Breast epithelium (tissue), 4 donors: Measurements from ENCODE around the gene NPEPPS. TPM values are rescaled to one million over a fixed set of nuclear protein-coding genes. Genes with fewer than 3 reads are reported as not detected.
A peak's percentile ranks its signal among the peaks of the same experiment; 100 is the strongest.

ENCODE experiments used
- DNase-seq, 2 donors: peaks; one replicate each; pipeline ENCODE4 v3.0.0-alpha.2; 2019; ENCODE audit warnings: low spot score in 2 of 2
- H3K27ac ChIP-seq, 2 donors: fragments of 200-600 bp; sonication (generic) in 1 of 2; one replicate each; pipeline ENCODE4 v1.5.1; 2016 to 2019; ENCODE audit warnings: mild to moderate bottlenecking in 1 of 2
- H3K27me3 ChIP-seq, 2 donors: fragments of 200-600 bp; sonication (generic) in 1 of 2; one replicate each; pipeline versions ENCODE4 v1.5.1 to v1.6.0; 2017 to 2019; ENCODE audit warnings: control low read depth in 1 of 2, mild to moderate bottlenecking in 1 of 2
- H3K36me3 ChIP-seq: fragments of 200-600 bp; one replicate; pipeline ENCODE4 v1.5.1; 2019
- H3K4me1 ChIP-seq, 2 donors: fragments of 200-600 bp; sonication (generic); one replicate each; pipeline ENCODE4 v1.5.1; 2016 to 2019; ENCODE audit warnings: control low read depth in 1 of 2
- H3K4me3 ChIP-seq, 3 donors: fragments of 200-600 bp; sonication (generic); 1 replicate in 2 of 3; 2 replicates in 1 of 3; pipeline ENCODE4 v1.5.1; 2016 to 2019; ENCODE audit warnings: mild to moderate bottlenecking in 3 of 3, moderate library complexity in 2 of 3
- H3K9me3 ChIP-seq, 2 donors: fragments of 200-600 bp; sonication (generic) in 1 of 2; one replicate each; pipeline ENCODE4 v1.5.1; 2016 to 2019; ENCODE audit warnings: control low read depth in 1 of 2
- POLR2A ChIP-seq: fragments of 450-650 bp; IDR thresholded peaks from one replicate; pipeline ENCODE4 v1.6.1; 2016; ENCODE audit warnings: antibody characterized with exemption, mild to moderate bottlenecking, moderate library complexity
- POLR2AphosphoS5 ChIP-seq, 3 donors: sonication (generic); formaldehyde crosslinking; IDR thresholded peaks; one replicate each; pipeline ENCODE4 v1.6.1; 2017; ENCODE audit warnings: antibody characterized with exemption in 3 of 3
- intact Hi-C: fragments of 100-400 bp; cut with DNase I; formaldehyde crosslinking; loops from one replicate; pipeline ENCODE4 v1.15.1; 2023; ENCODE audit warnings: low total_unique reads
- total RNA-seq, 3 donors: library from RNA; depleted of rRNA; stranded (reverse); fragments of >200 nt; gene quantifications; one replicate each; pipeline ENCODE4 v1.1.0, GENCODE V29; 2016
- TF ChIP-seq, protein P1 (sequence below), 3 donors: fragments of 450-650 bp; IDR thresholded peaks; one replicate each; pipeline ENCODE4 v1.5.1; 2016 to 2017; ENCODE audit warnings: antibody characterized with exemption in 3 of 3, mild to moderate bottlenecking in 3 of 3, moderate library complexity in 3 of 3

Gene NPEPPS
- total RNA-seq, 3 donors from 2014 or later = 106 to 130 (median 117) TPM

DNA sequence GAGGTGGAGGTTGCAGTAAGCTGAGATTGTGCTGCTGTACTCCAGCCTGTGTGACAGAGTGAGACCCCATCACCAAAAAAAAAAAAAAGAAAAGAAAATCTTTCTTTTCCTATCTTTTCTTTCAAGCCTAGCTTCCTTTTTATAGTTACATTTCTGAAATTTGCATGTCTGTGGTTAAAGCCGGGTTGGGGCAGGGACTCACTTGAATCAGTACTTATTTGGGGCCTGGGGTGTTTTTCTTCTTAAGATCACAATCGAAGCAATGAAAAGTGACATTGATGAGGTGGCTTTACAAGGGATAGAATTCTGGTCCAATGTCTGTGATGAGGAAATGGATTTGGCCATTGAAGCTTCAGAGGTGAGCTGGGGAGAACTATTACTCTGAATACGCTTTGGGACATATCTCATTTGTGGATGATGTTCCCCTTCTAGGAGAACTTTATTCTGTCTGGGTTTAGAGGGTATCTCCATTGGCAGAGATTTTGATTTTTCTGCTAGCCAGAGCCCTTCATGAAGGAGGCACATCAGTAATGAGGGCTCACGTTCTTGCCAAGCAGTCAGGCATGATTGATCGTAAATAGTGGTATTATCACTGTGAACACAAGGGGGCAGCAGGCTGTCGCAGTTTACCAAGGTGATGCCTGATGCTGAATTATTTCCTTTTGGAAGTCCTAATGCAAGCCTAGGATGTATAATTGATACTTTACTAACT lies 133.2 kb downstream of the NPEPPS start:
- TF ChIP-seq, protein P1, sequence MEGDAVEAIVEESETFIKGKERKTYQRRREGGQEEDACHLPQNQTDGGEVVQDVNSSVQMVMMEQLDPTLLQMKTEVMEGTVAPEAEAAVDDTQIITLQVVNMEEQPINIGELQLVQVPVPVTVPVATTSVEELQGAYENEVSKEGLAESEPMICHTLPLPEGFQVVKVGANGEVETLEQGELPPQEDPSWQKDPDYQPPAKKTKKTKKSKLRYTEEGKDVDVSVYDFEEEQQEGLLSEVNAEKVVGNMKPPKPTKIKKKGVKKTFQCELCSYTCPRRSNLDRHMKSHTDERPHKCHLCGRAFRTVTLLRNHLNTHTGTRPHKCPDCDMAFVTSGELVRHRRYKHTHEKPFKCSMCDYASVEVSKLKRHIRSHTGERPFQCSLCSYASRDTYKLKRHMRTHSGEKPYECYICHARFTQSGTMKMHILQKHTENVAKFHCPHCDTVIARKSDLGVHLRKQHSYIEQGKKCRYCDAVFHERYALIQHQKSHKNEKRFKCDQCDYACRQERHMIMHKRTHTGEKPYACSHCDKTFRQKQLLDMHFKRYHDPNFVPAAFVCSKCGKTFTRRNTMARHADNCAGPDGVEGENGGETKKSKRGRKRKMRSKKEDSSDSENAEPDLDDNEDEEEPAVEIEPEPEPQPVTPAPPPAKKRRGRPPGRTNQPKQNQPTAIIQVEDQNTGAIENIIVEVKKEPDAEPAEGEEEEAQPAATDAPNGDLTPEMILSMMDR (IDR thresholded peaks at IDR 0.05) = peak; percentile 53 to 66 (median 58)
- TF ChIP-seq POLR2AphosphoS5 (IDR thresholded peaks at IDR 0.05) = no peak
- H3K27me3 ChIP-seq = no peaks in the 10 kb centered on the region
- no peak overlapping the region for H3K4me3 ChIP-seq
- no peaks in the 10 kb centered on the region for H3K9me3 ChIP-seq
- intact Hi-C loops = no loop called here
- no peaks in the 10 kb centered on the region for H3K4me1 ChIP-seq
- H3K36me3 ChIP-seq = no peaks in the 10 kb centered on the region
- H3K27ac ChIP-seq = no peak overlapping the region
- DNase-seq = peak in 1 of 2 donors; percentile 40

DNA sequence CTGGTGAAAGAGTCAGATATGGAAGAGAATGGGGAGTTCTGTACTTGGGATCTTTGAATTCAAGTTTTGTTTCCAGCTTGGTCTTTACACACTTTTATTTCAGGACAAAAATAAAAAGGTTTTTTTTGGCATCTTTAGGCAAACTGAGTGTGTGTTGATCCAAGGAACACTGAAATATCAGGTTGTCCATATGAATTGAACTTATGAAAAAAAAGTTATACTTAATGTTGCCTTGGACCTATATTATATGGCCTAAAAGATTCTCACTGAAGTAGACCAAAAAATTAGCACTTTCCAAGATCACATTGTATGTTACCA lies 133.7 kb downstream of the NPEPPS start:
- intact Hi-C loops = no loop called here
- DNase-seq = no peak
- H3K36me3 ChIP-seq = peaks cover 4% of the 10 kb centered on the region
- TF ChIP-seq, protein P1 (IDR thresholded peaks at IDR 0.05) = no peak
- TF ChIP-seq POLR2A (no peak), POLR2AphosphoS5 (IDR thresholded peaks at IDR 0.05) (no peak)
- H3K27ac ChIP-seq = no peak overlapping the region
- H3K27me3 ChIP-seq = no peaks in the 10 kb centered on the region
- no peak overlapping the region for H3K4me3 ChIP-seq
- no peaks in the 10 kb centered on the region for H3K4me1 ChIP-seq
- H3K9me3 ChIP-seq = no peaks in the 10 kb centered on the region

DNA sequence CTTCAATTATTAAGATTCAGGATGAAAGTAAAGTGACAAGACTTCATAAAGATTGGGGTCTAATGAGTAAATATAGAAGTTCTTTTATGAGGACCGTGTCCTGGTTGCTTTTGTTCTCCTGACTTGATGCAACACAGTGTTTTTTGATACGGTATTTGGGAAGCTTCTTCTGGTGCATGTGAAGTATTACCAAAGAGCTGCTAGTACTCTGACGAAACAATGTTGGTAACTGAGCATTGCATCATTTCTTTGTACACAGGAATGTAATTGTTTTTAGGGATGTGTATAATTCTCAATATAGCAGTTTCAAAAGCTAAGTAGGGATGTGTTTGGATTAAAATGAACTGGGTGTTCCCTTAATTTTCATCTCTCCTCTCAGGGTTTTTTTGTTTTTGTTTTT lies 134.7 kb downstream of the NPEPPS start:
- H3K36me3 ChIP-seq = peaks cover 7% of the 10 kb centered on the region
- no peaks in the 10 kb centered on the region for H3K9me3 ChIP-seq
- no peaks in the 10 kb centered on the region for H3K4me1 ChIP-seq
- no peaks in the 10 kb centered on the region for H3K27me3 ChIP-seq
- H3K27ac ChIP-seq = no peak overlapping the region
- intact Hi-C loops = no loop called here
- H3K4me3 ChIP-seq = no peak overlapping the region
- TF ChIP-seq, protein P1 (IDR thresholded peaks at IDR 0.05) = no peak
- TF ChIP-seq POLR2A = no peak
- TF ChIP-seq POLR2AphosphoS5 (IDR thresholded peaks at IDR 0.05) = no peak
- DNase-seq = no peak

DNA sequence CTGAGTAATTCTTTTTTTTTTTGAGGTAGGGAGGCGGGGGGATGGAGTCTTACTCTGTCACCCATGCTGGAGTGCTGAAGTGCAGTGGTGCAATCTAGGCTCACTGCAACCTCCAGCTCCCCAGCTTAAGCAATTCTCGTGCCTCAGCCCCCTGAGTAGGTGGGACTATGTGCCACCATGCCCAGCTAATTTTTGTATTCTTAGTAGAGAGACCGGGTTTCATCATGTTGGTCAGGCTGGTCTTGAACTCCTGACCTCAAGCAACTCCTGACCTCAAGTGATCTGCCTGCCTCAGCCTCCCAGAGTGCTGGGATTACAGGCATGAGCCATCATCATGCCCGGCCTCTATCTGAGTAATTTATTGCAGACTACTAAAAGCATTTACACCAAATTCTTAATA lies 138.2 kb downstream of the NPEPPS start:
- DNase-seq = no peak
- intact Hi-C loops = no loop called here
- H3K27me3 ChIP-seq = no peaks in the 10 kb centered on the region
- H3K9me3 ChIP-seq = no peaks in the 10 kb centered on the region
- no peak overlapping the region for H3K27ac ChIP-seq
- no peaks in the 10 kb centered on the region for H3K4me1 ChIP-seq
- H3K36me3 ChIP-seq = peaks cover 7% of the 10 kb centered on the region
- TF ChIP-seq POLR2A = no peak
- TF ChIP-seq POLR2AphosphoS5 (IDR thresholded peaks at IDR 0.05) = no peak
- TF ChIP-seq, protein P1 (IDR thresholded peaks at IDR 0.05) = no peak
- no peak overlapping the region for H3K4me3 ChIP-seq

DNA sequence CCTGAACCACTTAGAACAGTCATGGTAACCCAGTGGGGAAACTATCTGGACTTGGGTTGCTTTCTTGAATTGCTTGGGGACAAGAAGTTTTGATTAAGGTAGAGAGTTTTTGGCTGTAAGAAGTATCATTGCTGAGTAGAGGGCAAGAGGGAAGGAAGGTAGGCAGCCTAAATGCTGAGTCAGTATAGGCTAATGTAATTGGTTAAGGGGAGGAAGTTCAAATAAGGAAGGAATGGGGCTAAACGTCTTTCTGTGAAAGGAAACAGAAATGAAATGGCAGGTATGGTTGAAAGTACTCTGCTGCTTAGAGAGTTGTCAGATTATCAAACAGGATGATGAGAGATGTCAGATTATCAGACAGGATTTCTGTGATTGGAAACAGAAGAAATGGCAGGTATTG lies 139.2 kb downstream of the NPEPPS start:
- Histone ChIP-seq H3K27me3 (no peaks in the 10 kb centered on the region), H3K4me3 (no peak overlapping the region), H3K4me1 (no peaks in the 10 kb centered on the region), H3K36me3 (peaks cover 7% of the 10 kb centered on the region), H3K9me3 (no peaks in the 10 kb centered on the region), H3K27ac (no peak overlapping the region)
- DNase-seq = no peak
- TF ChIP-seq, protein P1 (IDR thresholded peaks at IDR 0.05) = no peak
- TF ChIP-seq POLR2A (no peak), POLR2AphosphoS5 (IDR thresholded peaks at IDR 0.05) (no peak)
- intact Hi-C loops = no loop called here

Other genes with a start within 250 kb of the NPEPPS start
- gene EFCAB13, start 207.2 kb upstream of the NPEPPS start, total RNA-seq = 10 to 100 TPM in 2 of 3 donors, 1 to 10 TPM in 1; 8.8 to 16.4 (median 10.8) TPM
- gene KPNB1, start 118.8 kb downstream of the NPEPPS start, total RNA-seq = 100 to 1,000 TPM; 148 to 238 (median 189) TPM
- 10 to 100 TPM in 1 of 3 donors, 1 to 10 TPM in 2; 4.5 to 11.5 (median 8.3) TPM for gene TBKBP1, start 163.1 kb downstream of the NPEPPS start, total RNA-seq
- 1 to 10 TPM in 2 of 3 donors, under 1 TPM in 1; 0.33 to 1.8 (median 1.0) TPM for gene TBX21, start 202.1 kb downstream of the NPEPPS start, total RNA-seq